HUES6 (cell line): ENCODE results near the gene TSEN34.
"Not testable (repeated sequence)": the region's sequence is repeated elsewhere in the genome, so short reads cannot be mapped to it uniquely, and the experiment has no call there.

Experiments used
- H3K27ac ChIP-seq: 2 replicates; pipeline ENCODE4 v1.7.0; 2013; ENCODE audit warnings: low read depth, mild to moderate bottlenecking, low read length, inconsistent platforms
- H3K27me3 ChIP-seq: 2 replicates; pipeline ENCODE4 v1.6.1; 2013; ENCODE audit warnings: low read length; ENCODE audit not compliant: control insufficient read depth, insufficient read depth
- H3K36me3 ChIP-seq: 2 replicates; pipeline ENCODE4 v1.6.1; 2013; ENCODE audit warnings: low read length; ENCODE audit not compliant: control insufficient read depth, insufficient read depth
- H3K4me1 ChIP-seq: 2 replicates; pipeline ENCODE4 v1.6.1; 2013; ENCODE audit warnings: low read length; ENCODE audit not compliant: control insufficient read depth, insufficient read depth
- H3K4me3 ChIP-seq: 2 replicates; pipeline ENCODE4 v1.5.1; 2013; ENCODE audit warnings: low read depth, low read length
- H3K9ac ChIP-seq: one replicate; pipeline ENCODE4 v1.6.1; 2013; ENCODE audit warnings: mild to moderate bottlenecking, low read length
- H3K9me3 ChIP-seq: 2 replicates; pipeline ENCODE4 v1.6.1; 2013; ENCODE audit warnings: low read depth, low read length; ENCODE audit not compliant: control insufficient read depth, insufficient read depth

The TSEN34 gene

GRCh38 chr19:54214217-54214616 lies 23.1 kb downstream of the TSEN34 start:
- not testable (repeated sequence) for H3K36me3 ChIP-seq, H3K9ac ChIP-seq, H3K9me3 ChIP-seq, H3K27me3 ChIP-seq, H3K4me3 ChIP-seq, H3K27ac ChIP-seq, H3K4me1 ChIP-seq

GRCh38 chr19:54214734-54215133 lies 23.6 kb downstream of the TSEN34 start:
- H3K27me3 ChIP-seq, H3K4me3 ChIP-seq, H3K27ac ChIP-seq, H3K36me3 ChIP-seq, H3K9me3 ChIP-seq, H3K9ac ChIP-seq, H3K4me1 ChIP-seq: not testable (repeated sequence)

GRCh38 chr19:54216869-54217268 lies 25.8 kb downstream of the TSEN34 start:
- Histone ChIP-seq H3K27ac (no peak overlapping the region), H3K9me3 (peaks cover 2% of the 10 kb centered on the region; the same call in 1 of the 2 replicates), H3K36me3 (no peaks in the 10 kb centered on the region), H3K9ac (no peak overlapping the region), H3K4me3 (no peak overlapping the region), H3K27me3 (no peaks in the 10 kb centered on the region), H3K4me1 (peaks cover 6% of the 10 kb centered on the region; the same call in 1 of the 2 replicates)

GRCh38 chr19:54217517-54218247 lies 26.6 kb downstream of the TSEN34 start:
- not testable (repeated sequence) for H3K4me1 ChIP-seq, H3K36me3 ChIP-seq, H3K4me3 ChIP-seq, H3K9ac ChIP-seq, H3K9me3 ChIP-seq, H3K27me3 ChIP-seq, H3K27ac ChIP-seq

GRCh38 chr19:54218259-54218658 lies 27.2 kb downstream of the TSEN34 start:
- H3K27ac ChIP-seq = no peak overlapping the region
- H3K4me3 ChIP-seq = no peak overlapping the region
- H3K4me1 ChIP-seq = peaks cover 6% of the 10 kb centered on the region; the same call in 1 of the 2 replicates
- no peaks in the 10 kb centered on the region for H3K36me3 ChIP-seq
- peaks cover 2% of the 10 kb centered on the region; the same call in 1 of the 2 replicates for H3K9me3 ChIP-seq
- no peaks in the 10 kb centered on the region; the same call in 1 of the 2 replicates for H3K27me3 ChIP-seq
- no peak overlapping the region for H3K9ac ChIP-seq

- H3K4me1 ChIP-seq = peaks cover 6% of the 10 kb centered on the region; the same call in 1 of the 2 replicates
- H3K9me3 ChIP-seq = peaks cover 2% of the 10 kb centered on the region; the same call in 1 of the 2 replicates
- H3K27ac ChIP-seq = no peak overlapping the region
- no peak overlapping the region for H3K4me3 ChIP-seq
- no peaks in the 10 kb centered on the region; the same call in 1 of the 2 replicates for H3K27me3 ChIP-seq
- no peak overlapping the region for H3K9ac ChIP-seq
- H3K36me3 ChIP-seq = no peaks in the 10 kb centered on the region
Observed at GRCh38 chr19:54218960-54219661, 28.0 kb downstream of the TSEN34 start.

GRCh38 chr19:54219702-54220101 lies 28.6 kb downstream of the TSEN34 start:
- not testable (repeated sequence) for H3K9me3 ChIP-seq, H3K27ac ChIP-seq, H3K4me1 ChIP-seq, H3K9ac ChIP-seq, H3K36me3 ChIP-seq, H3K27me3 ChIP-seq, H3K4me3 ChIP-seq

- H3K9me3 ChIP-seq, H3K27ac ChIP-seq, H3K36me3 ChIP-seq, H3K4me1 ChIP-seq, H3K4me3 ChIP-seq, H3K27me3 ChIP-seq, H3K9ac ChIP-seq: not testable (repeated sequence)
Observed at GRCh38 chr19:54221947-54222346, 30.8 kb downstream of the TSEN34 start.

GRCh38 chr19:54222474-54223276 lies 31.6 kb downstream of the TSEN34 start, which contains the start of gene LILRB3:
Gene LILRB3, minus strand, starts transcription at chr19:54223007. Its CDS starts 31 bp downstream, at chr19:54222976.
- H3K27ac ChIP-seq, H3K27me3 ChIP-seq, H3K9ac ChIP-seq, H3K36me3 ChIP-seq, H3K9me3 ChIP-seq, H3K4me3 ChIP-seq, H3K4me1 ChIP-seq: not testable (repeated sequence)

GRCh38 chr19:54223277-54223936 lies 32.3 kb downstream of the TSEN34 start:
- H3K9me3 ChIP-seq, H3K27ac ChIP-seq, H3K4me3 ChIP-seq, H3K27me3 ChIP-seq, H3K4me1 ChIP-seq, H3K36me3 ChIP-seq, H3K9ac ChIP-seq: not testable (repeated sequence)
